ENCODE measurements around the gene EVC. TPM values are rescaled to one million over a fixed set of nuclear protein-coding genes. Genes with fewer than 3 reads are reported as not detected.

EVC gene
- total RNA-seq, 1 donor from 2014 or later, result 41.4 TPM

DNA sequence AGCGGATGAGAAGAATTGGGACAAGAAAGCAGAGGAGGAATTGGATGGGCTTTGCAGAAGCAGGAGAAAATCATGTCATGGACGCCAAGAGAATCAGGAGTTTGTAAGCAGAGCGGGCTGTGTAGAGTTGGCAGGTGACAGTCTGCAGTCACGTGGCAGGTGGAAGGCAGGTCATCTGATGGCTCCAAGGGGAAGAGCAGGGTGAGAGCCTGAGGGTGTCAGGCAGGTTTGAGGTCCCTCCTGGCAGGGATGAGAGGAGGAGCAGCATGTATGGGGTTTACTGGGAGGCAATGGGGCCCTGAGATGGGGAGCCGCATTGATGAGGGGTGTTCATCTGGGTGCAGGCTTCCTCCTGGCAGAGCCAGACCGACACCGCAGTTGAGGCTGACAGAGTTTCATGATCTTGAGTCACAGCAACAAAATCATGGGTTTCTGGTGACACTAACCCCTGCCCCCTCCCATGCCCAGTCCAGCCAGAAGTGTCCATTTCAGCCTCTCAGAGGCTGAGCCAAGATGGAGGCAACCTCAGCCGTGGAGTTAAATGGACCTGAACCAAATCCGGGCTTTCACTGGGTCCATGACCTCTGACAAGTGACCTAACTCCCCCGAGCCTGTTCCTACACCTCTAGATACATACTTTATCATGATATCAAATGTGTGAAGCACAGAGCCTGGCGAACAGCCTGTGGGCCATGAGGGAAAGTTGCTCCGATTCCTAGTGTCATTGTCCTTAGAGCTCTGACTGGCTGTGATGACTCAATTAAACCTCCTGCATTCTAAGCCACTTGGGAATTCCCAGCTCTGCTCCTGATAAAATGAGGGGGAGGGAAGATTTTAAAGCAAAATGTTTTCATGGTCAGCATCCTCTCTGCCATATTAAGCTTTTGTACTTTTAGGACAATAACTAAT lies 36.1 kb downstream of the EVC start:
- TF ChIP-seq CTCF (IDR thresholded peaks at IDR 0.05; ENCODE audit: insufficient read depth, low read length, poor library complexity, severe bottlenecking), result no peak
- H3K36me3 ChIP-seq (ENCODE audit: control insufficient read depth, insufficient read depth, low read length), result peaks cover 4% of the 10 kb centered on the region
- H3K4me3 ChIP-seq (ENCODE audit: low read depth, low read length), result no peak overlapping the region
- no peak for DNase-seq (ENCODE audit: low read depth)
- H3K27me3 ChIP-seq (ENCODE audit: control insufficient read depth, insufficient read depth, low read length), result no peaks in the 10 kb centered on the region

GRCh38 chr4:5747738-5748375 lies 36.9 kb downstream of the EVC start:
- Histone ChIP-seq H3K4me3 (ENCODE audit: low read depth, low read length) (no peak overlapping the region), H3K27me3 (ENCODE audit: control insufficient read depth, insufficient read depth, low read length) (no peaks in the 10 kb centered on the region), H3K36me3 (ENCODE audit: control insufficient read depth, insufficient read depth, low read length) (peaks cover 4% of the 10 kb centered on the region)
- no peak for TF ChIP-seq CTCF (IDR thresholded peaks at IDR 0.05; ENCODE audit: insufficient read depth, low read length, poor library complexity, severe bottlenecking)
- peak; percentile 96 for DNase-seq (ENCODE audit: low read depth)

- Histone ChIP-seq H3K4me3 (ENCODE audit: low read depth, low read length) (no peak overlapping the region), H3K36me3 (ENCODE audit: control insufficient read depth, insufficient read depth, low read length) (peaks cover 4% of the 10 kb centered on the region), H3K27me3 (ENCODE audit: control insufficient read depth, insufficient read depth, low read length) (no peaks in the 10 kb centered on the region)
- no peak for TF ChIP-seq CTCF (IDR thresholded peaks at IDR 0.05; ENCODE audit: insufficient read depth, low read length, poor library complexity, severe bottlenecking)
- no peak for DNase-seq (ENCODE audit: low read depth)
Observed at GRCh38 chr4:5749568-5749967, 38.6 kb downstream of the EVC start.

GRCh38 chr4:5750052-5750945 lies 39.3 kb downstream of the EVC start:
- peaks cover 5% of the 10 kb centered on the region for H3K36me3 ChIP-seq (ENCODE audit: control insufficient read depth, insufficient read depth, low read length)
- H3K27me3 ChIP-seq (ENCODE audit: control insufficient read depth, insufficient read depth, low read length), result no peaks in the 10 kb centered on the region
- H3K4me3 ChIP-seq (ENCODE audit: low read depth, low read length), result no peak overlapping the region
- no peak for DNase-seq (ENCODE audit: low read depth)
- no peak for TF ChIP-seq CTCF (IDR thresholded peaks at IDR 0.05; ENCODE audit: insufficient read depth, low read length, poor library complexity, severe bottlenecking)

- H3K27me3 ChIP-seq (ENCODE audit: control insufficient read depth, insufficient read depth, low read length), result no peaks in the 10 kb centered on the region
- peak; percentile 67 for DNase-seq (ENCODE audit: low read depth)
- TF ChIP-seq CTCF (IDR thresholded peaks at IDR 0.05; ENCODE audit: insufficient read depth, low read length, poor library complexity, severe bottlenecking), result no peak
- H3K36me3 ChIP-seq (ENCODE audit: control insufficient read depth, insufficient read depth, low read length), result peaks cover 5% of the 10 kb centered on the region
- H3K4me3 ChIP-seq (ENCODE audit: low read depth, low read length), result no peak overlapping the region
Observed at GRCh38 chr4:5750946-5751665, 40.1 kb downstream of the EVC start.

All from kidney epithelial cell (primary cell).